HG03060 (cell line): ENCODE results near the gene FNIP2.
"Not testable (repeated sequence)": the region's sequence is repeated elsewhere in the genome, so short reads cannot be mapped to it uniquely, and the experiment has no call there.

Source experiments
- ATAC-seq: cut with Tn5 transposase; IDR thresholded peaks from one replicate; pipeline ENCODE4 v1.9.1; 2021; ENCODE audit warnings: low read depth, moderate number of reproducible peaks; ENCODE audit not compliant: unreplicated experiment

FNIP2 gene

DNA sequence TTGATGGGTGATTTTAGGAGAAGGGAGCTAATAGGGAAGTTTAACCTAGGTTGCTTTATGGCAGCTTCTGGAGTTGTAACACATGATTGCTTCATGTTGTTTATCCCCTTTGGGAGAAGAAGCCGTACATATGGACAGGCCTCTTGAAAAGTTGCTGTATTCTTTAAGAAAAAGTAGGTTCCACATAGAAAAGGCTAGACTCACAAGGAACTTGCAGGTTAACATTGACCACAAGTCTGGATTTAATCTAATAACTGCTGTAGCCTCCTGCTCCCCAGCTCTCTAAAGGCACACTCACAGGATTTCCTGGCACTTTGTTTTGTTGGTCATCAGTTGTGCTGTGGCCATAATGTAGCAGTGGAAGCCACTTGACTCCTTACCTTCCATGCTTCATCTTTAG lies 19.7 kb downstream of the FNIP2 start:
- no peak for ATAC-seq

DNA sequence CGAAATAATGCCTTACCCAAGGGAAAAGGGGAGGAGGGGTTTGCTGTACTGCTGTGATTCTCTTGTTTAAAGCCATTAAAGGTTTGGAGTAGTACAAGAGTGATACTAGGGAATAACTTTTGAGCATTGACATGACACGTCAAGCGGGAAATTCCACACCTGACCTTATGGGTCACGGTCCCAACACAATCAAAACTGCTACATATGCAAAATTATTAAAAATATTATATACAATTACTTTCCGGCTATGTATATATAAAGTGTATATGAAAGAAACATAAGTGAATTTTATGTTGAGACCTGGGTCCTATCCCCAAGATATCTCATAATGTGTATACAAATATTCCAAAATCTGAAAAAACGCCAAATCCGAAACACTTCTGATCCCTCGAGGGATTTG lies 21.0 kb downstream of the FNIP2 start:
- ATAC-seq: no peak

DNA sequence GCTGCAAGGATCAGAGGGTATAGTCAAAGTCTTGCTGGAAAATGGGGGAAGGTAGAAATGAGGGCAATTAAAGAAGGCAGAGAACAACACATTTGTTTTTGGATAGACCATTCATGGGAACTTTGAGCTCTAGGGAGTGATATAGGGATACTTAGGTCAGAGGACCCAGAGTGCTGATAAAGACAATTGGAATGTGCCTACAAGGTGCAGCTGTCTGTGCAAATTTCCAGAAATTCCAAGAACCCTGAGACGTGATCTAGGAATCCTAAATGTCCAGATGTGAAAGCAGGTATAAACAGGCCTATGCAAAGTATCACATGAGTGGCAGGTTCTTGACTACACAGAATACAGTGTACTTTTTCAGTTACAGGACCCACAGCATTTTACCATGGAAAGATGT lies 24.2 kb downstream of the FNIP2 start:
- no peak for ATAC-seq

DNA sequence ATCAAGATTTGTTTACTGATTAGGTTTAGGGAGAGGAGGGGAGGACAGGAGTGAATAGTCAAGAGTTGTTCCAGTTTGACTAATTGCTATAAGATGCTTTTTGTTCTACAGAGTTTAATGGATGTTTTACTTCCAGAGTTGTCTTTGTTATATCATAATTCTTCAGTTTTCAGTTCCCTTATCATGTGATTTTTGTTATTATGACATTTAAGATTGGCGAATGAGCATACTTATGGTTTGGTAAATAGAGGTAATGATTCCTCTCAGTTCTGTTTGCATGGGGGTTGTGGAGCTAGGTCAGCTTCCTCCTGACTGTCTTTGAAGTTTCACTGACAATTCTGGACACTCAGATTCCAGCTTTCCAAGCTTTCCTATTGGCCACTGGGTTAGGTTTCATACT lies 24.6 kb downstream of the FNIP2 start:
- ATAC-seq: not testable (repeated sequence)

GRCh38 chr4:158796370-158797140 lies 27.7 kb downstream of the FNIP2 start:
- ATAC-seq: no peak

- ATAC-seq: no peak
Observed at GRCh38 chr4:158798062-158798461, 29.2 kb downstream of the FNIP2 start.

- ATAC-seq: no peak
Observed at GRCh38 chr4:158799013-158799770, 30.4 kb downstream of the FNIP2 start.

GRCh38 chr4:158799856-158800255 lies 31.0 kb downstream of the FNIP2 start:
- no peak for ATAC-seq

GRCh38 chr4:158801066-158801465 lies 32.2 kb downstream of the FNIP2 start:
- ATAC-seq: no peak

GRCh38 chr4:158801677-158802076 lies 32.9 kb downstream of the FNIP2 start:
- ATAC-seq: no peak

- no peak for ATAC-seq
Observed at GRCh38 chr4:158802914-158803313, 34.1 kb downstream of the FNIP2 start.

- ATAC-seq: no peak
Observed at GRCh38 chr4:158805635-158806471, 37.0 kb downstream of the FNIP2 start.

- ATAC-seq: no peak
Observed at GRCh38 chr4:158807691-158808090, 38.9 kb downstream of the FNIP2 start.

GRCh38 chr4:158808399-158808798 lies 39.6 kb downstream of the FNIP2 start:
- ATAC-seq: no peak

DNA sequence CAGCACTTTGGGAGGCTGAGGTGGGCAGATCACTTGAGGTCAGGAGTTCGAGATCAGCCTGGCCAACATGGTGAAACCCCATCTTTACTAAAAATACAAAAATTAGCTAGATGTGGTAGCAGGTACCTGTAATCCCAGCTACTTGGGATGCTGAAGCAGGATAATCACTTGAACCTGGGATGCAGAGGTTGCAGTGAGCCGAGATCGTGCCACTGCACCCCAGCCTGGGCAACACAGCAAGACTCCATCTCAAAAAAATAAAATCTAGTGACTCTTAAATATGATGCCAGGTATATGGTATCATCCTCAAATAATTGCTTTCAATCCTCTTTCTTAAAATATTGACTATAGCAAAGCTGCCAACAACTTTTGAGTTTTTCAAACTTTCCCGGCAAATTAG lies 40.4 kb downstream of the FNIP2 start:
- ATAC-seq: not testable (repeated sequence)

- peak; percentile 64 for ATAC-seq
Observed at GRCh38 chr4:158809611-158810486, 41.0 kb downstream of the FNIP2 start.

DNA sequence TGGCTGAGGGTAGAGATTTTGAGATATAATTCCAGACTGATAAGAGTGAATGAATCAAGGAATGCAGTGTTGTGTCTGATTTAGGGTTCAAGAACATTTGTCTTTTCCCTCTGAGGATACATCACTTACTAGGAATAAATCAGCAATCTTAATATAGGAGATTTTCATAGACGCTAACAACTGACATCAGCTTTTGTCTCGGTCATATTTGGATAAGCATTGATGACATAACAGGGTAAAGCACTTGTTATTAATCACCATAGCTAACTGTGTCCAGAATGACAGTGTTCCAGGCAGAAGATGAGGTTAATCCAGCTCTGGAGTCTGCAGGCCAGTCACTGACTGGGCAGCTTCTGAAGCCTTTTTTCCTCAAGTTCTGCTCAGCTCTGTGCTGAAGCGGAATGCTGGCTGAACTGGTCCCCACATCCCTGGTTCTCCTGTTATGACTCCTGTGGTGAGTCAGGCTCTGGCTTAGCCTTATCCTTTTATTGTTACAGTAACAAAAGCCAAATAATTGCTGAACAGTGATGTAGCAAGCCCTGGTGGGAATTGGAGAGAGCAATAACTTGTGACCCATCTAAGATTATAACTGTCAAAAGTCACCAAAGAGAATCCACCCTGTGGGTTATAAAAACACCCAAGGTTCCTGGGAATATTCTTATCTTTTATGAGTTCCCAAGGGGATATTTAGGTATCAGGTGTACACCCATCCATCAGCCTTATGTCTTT lies 41.8 kb downstream of the FNIP2 start:
- ATAC-seq: no peak

- ATAC-seq: no peak
Observed at GRCh38 chr4:158811216-158811540, 42.4 kb downstream of the FNIP2 start.

DNA sequence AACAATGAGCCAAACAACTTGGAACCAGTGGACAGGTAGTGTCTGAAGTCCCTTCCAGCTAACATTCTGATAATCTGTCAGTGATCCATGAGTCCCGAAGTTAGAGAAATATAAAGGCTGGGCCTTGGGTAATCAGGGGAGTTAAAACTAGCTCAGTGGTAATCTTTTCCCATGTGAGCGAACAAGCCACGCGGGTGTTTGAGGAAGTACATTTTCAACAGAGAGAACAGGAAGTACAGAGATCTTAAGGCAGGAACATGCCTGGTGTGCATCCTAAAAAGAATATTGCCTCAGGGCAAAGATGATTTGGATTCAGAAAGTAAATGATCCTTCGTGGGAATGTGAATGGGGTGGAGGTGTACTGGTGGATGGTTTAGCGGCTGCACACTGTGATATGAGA lies 42.9 kb downstream of the FNIP2 start:
- no peak for ATAC-seq

- no peak for ATAC-seq
Observed at GRCh38 chr4:158812133-158812532, 43.3 kb downstream of the FNIP2 start.
